LNCAP (cell line): Measurements from ENCODE around the gene SERPINA1.

Experiments used
- CTCF ChIP-seq: fragments of 450-650 bp; IDR thresholded peaks from 2 replicates; pipeline ENCODE4 v1.5.1; 2017; ENCODE audit warnings: mild to moderate bottlenecking

Gene SERPINA1

GRCh38 chr14:94403312-94403932 lies 15.0 kb upstream of the SERPINA1 start:
- TF ChIP-seq CTCF, result no peak

- TF ChIP-seq CTCF, result no peak
These were observed 12.7 kb upstream of the SERPINA1 start for GRCh38 chr14:94401083-94401482.

- TF ChIP-seq CTCF, result no peak
These were observed 12.0 kb upstream of the SERPINA1 start for GRCh38 chr14:94400422-94400841.

GRCh38 chr14:94398536-94398935 lies 10.1 kb upstream of the SERPINA1 start:
- no peak for TF ChIP-seq CTCF

GRCh38 chr14:94398182-94398479 lies 9.7 kb upstream of the SERPINA1 start:
- TF ChIP-seq CTCF, result no peak

- TF ChIP-seq CTCF, result no peak
These were observed 9.1 kb upstream of the SERPINA1 start for GRCh38 chr14:94397289-94398181.

GRCh38 chr14:94396628-94397225 lies 8.3 kb upstream of the SERPINA1 start:
- TF ChIP-seq CTCF, result no peak
